NB4 (cell line): ENCODE results near the gene TRA2A.
"Not testable (repeated sequence)": the region's sequence is repeated elsewhere in the genome, so short reads cannot be mapped to it uniquely, and the experiment has no call there.

Experiments used
- DNase-seq: peaks from one replicate; pipeline ENCODE4 v3.0.0; 2010; ENCODE audit warnings: low read depth
- H3K4me3 ChIP-seq: one replicate; pipeline ENCODE4 v1.5.1; 2011; ENCODE audit warnings: mild to moderate bottlenecking, low read depth, low read length, moderate library complexity
- MYC ChIP-seq: IDR thresholded peaks from 2 replicates; pipeline ENCODE4 v1.6.1; 2011; ENCODE audit warnings: low read depth, low read length
- POLR2A ChIP-seq: IDR thresholded peaks from 2 replicates; pipeline ENCODE4 v1.6.1; 2011; ENCODE audit warnings: mild to moderate bottlenecking; ENCODE audit not compliant: insufficient read length; ENCODE audit errors: extremely low read depth
- TF ChIP-seq, protein P1 (sequence below): IDR thresholded peaks from 2 replicates; pipeline ENCODE4 v1.6.1; 2011; ENCODE audit warnings: low read depth, low read length
- TF ChIP-seq, protein P2 (sequence below): IDR thresholded peaks from one replicate; pipeline ENCODE4 v1.5.1; 2012; ENCODE audit warnings: low read depth, low read length

The TRA2A gene

DNA sequence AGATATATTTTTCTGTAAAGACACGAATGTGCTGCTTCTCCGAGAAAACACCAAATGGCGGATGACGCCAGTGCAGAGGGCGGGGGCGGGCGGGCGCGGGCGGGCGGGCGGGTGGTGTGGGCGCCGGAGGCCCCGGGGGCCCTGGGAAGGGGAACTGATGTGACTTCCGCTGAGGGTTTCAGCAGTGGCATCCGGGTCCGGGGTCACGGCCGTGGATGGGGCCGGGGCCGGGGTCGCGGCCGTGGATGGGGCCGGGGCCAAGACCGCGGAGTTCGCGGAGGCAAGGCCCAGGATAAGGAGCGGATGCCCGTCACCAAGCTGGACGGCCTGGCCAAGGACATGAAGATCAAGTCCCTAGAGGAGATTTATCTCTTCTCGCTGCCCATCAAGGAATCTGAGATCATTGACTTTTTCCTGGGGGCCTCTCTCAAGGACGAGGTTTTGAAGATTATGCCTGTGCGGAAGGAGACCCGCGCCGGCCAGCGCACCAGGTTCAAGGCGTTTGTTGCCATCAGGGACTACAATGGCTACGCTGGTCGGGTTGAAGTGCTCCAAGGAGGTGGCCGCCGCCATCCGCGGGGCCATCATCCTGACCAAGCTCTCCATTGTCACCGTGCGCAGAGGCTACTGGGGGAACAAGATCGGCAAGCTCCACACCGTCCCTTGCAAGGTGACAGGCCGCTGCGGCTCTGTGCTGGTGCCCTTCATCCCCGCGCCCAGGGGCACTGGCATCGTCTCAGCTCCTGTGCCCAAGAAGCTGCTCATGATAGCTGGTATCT is 41.2 kb downstream of the TRA2A start:
- peak; percentile 75 for DNase-seq

DNA sequence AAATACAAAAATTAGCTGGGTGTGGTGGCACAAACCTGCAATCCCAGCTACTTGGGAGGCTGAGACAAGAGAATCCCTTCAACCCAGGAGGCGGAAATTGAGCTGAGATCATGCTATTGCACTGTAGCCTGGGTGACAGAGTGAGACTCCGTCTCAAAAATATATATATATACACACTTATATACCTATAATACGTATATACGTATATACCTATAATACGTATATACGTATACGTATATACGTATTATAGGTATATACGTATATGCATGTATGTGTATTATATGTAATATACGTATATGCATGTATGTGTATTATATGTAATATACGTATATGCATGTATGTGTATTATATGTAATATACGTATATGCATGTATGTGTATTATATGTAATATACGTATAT is 43.1 kb downstream of the TRA2A start:
- not testable (repeated sequence) for DNase-seq, H3K4me3 ChIP-seq

More for the DNA sequence above, 41.2 kb downstream of the TRA2A start:
- H3K4me3 ChIP-seq: peak overlapping the region; percentile 69
- TF ChIP-seq, protein P1, sequence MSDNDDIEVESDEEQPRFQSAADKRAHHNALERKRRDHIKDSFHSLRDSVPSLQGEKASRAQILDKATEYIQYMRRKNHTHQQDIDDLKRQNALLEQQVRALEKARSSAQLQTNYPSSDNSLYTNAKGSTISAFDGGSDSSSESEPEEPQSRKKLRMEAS: no peak
- TF ChIP-seq, protein P2, sequence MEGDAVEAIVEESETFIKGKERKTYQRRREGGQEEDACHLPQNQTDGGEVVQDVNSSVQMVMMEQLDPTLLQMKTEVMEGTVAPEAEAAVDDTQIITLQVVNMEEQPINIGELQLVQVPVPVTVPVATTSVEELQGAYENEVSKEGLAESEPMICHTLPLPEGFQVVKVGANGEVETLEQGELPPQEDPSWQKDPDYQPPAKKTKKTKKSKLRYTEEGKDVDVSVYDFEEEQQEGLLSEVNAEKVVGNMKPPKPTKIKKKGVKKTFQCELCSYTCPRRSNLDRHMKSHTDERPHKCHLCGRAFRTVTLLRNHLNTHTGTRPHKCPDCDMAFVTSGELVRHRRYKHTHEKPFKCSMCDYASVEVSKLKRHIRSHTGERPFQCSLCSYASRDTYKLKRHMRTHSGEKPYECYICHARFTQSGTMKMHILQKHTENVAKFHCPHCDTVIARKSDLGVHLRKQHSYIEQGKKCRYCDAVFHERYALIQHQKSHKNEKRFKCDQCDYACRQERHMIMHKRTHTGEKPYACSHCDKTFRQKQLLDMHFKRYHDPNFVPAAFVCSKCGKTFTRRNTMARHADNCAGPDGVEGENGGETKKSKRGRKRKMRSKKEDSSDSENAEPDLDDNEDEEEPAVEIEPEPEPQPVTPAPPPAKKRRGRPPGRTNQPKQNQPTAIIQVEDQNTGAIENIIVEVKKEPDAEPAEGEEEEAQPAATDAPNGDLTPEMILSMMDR: no peak
- TF ChIP-seq POLR2A (peak; percentile 29), MYC (no peak)

DNA sequence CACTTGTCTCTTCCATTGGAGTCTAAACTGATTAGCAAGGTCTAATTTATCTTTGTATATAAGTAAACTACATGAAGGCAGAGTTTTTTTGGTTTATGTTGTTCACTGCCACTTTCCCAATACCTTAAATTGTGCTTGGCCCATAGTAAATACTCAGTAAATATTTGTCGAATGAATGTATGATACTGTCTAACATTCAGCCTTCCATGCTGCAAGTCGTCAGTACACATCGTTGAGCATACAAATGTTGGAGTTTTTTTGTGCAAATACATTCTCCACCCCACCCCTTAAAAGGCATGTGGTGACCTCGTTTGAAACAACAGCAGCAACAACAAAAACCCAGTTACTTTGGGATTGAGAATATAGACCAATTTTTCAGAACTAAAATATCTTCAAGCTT is 44.1 kb downstream of the TRA2A start:
- TF ChIP-seq, protein P2: no peak
- no peak for TF ChIP-seq POLR2A
- no peak for TF ChIP-seq MYC
- TF ChIP-seq, protein P1: no peak
- no peak for DNase-seq
- no peak overlapping the region for H3K4me3 ChIP-seq

DNA sequence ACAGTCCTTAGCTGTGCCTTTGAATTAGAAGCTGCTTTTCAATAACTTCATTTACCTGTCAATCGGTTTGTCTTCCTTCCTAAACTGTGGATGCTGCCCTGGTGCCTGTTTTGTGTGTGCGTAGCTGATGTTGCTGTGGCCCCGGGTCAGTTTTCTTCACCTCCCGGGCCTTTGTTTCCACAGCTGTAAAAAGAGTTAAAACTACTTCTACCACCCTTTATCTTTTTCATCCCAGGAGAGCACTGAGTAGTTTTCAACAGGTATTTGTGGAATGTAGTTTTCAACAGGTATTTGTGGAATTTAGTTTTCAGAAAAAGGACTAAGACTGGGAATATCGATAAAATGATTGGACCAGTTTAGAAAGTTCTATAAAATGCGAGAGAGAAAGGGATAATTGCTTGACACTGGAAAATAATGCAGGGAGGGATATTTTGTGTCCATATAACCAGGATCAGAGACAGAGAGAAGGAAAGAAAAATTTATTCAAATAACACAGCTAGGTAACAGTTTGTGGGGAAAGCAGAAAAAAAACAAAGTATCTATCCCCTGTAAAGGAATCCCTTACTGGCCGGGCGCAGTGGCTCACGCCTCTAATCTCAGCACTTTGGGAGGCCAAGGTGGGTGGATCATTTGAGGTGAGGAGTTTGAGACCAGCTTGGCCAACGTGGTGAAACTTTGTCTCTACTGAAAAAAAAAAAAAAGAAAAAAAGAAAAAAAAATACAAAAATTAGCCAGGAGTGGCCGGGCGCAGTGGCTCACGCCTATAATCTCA is 45.6 kb downstream of the TRA2A start:
- no peak overlapping the region for H3K4me3 ChIP-seq
- no peak for DNase-seq
- TF ChIP-seq MYC (no peak), POLR2A (no peak)
- TF ChIP-seq, protein P1: no peak
- TF ChIP-seq, protein P2: no peak

DNA sequence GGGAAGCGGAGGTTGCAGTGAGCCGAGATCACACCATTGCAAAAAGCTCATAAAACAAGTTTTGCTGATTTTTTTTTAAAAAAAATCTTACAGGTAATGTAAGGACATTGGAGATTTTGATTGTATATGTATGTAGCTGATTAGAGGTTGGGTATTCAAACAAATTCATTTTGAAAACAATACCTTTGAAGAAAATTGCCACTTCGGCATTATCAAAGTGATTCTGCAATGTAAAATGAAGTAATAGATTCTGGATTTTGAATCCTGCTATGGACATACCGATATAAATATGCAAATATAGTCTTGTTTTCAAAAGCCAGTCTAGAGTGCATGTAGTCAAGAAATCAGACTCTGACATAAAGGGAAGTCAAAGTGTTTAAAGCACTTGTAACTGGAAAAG is 49.1 kb downstream of the TRA2A start:
- DNase-seq: no peak
- TF ChIP-seq, protein P2: no peak
- TF ChIP-seq, protein P1: no peak
- no peak for TF ChIP-seq MYC
- TF ChIP-seq POLR2A: no peak

More for the DNA sequence above, 49.1 kb downstream of the TRA2A start:
- H3K4me3 ChIP-seq: no peak overlapping the region
